Right kidney (tissue), 1 donor: ENCODE measurements around the gene NR1H3.

Experiments
- DNase-seq: peaks from one replicate; pipeline ENCODE4 v3.0.0-alpha.2; 2016

The NR1H3 gene

DNA sequence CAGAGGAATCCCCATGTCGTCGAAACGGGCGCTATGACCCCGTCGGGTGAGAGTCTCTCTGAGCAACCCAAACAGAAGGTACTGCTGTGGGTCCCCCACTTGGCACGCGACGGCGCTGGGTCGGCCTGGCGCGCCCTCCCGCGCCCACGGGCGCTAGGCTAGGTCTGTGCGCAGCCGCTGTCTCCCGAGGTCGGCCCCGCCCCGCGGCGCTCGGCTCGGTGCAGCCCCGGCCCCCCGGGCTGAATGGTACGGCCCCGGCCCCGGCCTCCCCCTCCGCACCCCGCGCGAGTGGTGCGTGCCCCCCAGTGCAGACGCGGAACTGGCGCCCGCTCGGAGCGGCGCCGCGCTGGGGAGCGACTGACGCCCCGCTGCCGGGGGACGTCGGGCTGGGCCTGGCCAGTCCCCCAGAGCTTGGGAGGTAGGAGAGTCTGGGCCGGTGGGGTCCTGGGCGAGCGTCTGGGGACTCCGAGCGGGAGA lies 12.1 kb downstream of the NR1H3 start, which contains the start of gene MADD:
Gene MADD, plus strand, starts transcription at position 305 of the 477 bp plus-strand sequence.
- peak; percentile 92 for DNase-seq

DNA sequence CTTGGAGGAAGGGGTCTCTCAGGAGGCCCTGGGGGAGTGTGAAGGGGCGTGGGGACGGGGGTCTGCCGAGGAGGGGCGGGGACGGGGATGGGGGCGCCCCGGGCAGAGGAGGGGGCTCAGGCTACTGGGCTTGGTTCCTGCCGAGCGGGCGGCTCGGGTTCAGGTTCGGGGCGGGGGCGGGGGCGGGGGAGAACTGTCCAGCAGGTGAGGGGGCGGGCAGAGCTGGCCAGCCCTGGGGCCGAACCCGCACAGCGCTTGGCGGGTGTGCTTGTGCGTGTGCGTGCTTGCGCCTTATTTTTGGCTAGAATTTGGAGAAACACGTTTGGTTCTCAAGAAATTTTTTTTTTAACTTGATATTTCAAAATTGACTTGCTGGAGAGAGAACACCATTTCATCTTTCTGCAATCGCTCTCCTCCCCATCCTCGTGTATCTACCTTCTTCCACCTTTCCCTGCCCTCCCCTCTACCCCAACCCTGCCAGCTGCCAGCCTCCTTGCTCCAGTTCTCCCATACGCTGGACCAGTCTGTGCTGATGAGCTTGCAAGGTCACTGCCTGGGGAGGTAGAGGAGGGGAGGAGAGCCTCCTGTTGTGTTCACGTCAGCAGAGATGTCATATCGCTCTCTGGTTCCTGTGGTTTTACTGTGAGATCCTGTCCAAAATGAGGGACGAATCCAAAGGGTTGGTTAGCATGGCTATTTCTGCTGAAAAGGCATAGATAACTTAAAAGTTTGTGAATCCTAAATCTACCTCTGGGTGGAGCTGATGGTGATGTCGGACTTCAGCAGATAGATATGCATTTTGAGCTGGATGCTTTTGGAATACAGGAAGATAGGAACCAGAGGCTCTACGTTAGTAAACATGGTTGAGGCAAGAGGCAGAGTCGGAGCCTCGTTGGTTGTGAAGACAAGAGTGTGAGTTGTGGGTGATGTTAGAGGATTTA lies 12.8 kb downstream of the NR1H3 start:
- DNase-seq: peak; percentile 41

DNA sequence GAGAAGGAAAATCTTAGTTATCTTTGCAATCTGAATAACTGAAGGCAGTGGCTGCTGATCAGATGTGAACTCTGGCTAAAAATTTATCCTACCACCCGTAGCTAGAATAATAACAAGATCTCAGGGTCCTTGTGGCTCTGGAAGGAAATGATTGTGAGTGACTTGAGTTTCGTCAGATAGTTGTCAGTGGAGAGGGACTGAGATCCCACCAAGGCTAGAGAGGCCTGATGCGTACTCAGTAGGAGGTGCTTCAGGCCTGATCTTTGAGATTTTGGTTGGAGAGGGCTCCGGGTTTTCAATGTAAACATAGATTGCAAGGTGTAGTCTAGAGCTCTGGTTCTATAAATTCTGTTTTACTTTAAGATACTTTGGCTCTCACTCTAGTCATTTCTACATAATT lies 13.5 kb downstream of the NR1H3 start:
- no peak for DNase-seq

DNA sequence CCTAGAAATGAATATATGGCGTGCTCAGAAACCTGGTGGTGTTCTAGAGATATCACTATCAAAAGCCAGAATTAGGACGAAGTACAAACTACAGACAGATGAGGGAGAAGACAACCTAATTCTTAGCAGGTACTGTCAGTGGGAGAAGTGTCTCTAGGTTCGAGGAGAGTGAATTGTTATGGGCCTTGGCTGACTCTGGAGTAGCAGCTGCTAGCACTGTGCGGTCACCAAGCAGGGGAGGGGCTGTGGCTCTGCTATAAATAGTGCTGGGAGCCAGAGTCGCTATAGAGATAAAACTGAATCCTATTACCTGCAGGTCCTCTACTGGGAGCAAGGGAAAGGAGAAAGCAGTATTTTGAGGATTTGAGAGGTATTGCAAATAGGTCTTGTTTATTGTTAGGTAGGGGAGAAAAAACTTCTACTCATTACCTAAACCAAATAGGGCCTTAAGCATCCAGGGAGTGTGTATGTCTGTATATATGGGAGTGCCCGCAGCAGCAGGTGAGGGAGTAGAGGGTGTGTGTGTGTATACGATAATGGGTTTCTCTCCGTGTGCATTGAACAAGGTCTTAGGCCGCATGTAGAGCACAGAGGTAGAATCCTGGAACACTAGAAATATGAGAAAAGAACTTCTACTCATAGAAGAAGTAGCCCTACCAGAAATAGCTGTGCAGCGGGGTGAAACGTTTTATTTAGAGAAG lies 14.3 kb downstream of the NR1H3 start:
- no peak for DNase-seq

DNA sequence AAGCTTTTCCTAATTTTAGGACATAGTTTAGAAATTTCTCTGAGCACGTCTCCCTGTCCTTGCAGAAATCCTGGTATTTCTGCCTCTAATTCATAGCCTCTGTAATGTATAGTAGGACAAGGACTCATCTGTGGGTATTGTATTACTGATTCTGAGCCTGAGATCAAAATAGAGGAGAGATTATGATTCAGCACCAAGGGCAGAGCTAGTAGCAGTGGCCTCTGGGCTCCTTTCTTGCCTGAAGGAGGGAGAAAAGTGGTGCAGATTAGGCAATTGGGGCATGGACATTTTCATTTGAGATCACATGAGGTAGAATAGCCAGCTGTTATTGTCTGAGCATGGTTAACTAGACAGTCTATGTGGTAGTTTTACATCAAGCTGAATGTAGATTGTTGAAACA lies 14.9 kb downstream of the NR1H3 start:
- no peak for DNase-seq

DNA sequence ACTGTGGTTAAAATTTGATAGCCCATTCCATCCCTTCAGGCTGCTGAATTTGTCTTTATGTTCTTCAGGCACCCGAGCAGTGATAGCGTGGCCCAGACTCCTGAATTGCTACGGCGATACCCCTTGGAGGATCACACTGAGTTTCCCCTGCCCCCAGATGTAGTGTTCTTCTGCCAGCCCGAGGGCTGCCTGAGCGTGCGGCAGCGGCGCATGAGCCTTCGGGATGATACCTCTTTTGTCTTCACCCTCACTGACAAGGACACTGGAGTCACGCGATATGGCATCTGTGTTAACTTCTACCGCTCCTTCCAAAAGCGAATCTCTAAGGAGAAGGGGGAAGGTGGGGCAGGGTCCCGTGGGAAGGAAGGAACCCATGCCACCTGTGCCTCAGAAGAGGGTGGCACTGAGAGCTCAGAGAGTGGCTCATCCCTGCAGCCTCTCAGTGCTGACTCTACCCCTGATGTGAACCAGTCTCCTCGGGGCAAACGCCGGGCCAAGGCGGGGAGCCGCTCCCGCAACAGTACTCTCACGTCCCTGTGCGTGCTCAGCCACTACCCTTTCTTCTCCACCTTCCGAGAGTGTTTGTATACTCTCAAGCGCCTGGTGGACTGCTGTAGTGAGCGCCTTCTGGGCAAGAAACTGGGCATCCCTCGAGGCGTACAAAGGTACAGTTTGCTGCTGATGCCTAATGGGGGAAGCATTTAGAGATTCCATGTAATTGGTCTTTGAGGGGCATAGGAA lies 16.9 kb downstream of the NR1H3 start:
- no peak for DNase-seq

DNA sequence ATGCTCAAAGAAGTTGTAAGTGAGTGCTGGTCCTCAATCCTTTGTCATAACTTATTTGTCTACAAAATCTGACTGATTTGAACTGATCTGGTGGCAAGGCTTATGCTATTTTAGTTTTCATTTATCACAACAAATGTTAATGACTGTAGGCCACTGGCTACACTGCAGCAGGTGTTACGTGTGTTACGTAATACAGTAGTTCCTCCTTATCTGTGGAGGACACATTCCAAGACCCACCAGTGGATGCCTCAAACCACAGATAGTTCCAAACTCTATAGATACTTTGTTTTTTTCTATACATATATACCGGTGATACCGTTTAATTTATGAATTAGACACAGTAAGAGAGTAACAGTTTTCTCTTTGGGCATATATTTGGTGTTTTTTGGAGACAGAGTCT lies 19.1 kb downstream of the NR1H3 start:
- no peak for DNase-seq

DNA sequence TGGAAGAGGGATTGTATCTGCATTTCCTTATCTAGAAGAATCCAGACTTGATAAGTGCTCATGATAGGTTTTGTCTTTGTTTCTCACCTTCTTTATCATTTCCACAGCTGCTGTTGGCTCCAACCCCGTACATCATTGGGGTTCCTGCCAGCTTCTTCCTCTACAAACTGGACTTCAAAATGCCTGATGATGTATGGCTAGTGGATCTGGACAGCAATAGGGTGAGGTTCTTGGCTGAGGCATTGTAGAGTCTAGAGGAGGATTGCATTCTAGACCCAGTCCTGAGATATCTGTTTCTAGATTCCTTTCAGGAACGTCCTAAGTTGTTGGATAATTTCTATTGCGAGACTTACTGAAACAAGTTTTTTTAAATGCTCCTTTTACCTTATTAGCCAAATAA lies 20.3 kb downstream of the NR1H3 start:
- no peak for DNase-seq

DNA sequence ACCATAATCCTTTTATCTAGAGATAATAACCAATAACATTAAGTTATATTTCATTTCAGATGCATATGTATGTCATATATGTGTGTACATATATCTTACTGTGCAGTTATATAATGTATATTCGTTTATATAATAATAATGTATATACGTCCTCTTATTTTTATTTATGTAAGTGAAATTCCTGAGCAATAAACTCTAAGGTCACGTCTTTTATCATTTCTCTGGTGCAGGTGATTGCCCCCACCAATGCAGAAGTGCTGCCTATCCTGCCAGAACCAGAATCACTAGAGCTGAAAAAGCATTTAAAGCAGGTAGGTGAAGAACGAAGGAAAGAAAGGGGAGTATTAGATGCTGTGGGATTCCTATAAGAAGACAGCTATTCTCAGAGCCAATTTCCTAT lies 21.0 kb downstream of the NR1H3 start:
- DNase-seq: no peak

DNA sequence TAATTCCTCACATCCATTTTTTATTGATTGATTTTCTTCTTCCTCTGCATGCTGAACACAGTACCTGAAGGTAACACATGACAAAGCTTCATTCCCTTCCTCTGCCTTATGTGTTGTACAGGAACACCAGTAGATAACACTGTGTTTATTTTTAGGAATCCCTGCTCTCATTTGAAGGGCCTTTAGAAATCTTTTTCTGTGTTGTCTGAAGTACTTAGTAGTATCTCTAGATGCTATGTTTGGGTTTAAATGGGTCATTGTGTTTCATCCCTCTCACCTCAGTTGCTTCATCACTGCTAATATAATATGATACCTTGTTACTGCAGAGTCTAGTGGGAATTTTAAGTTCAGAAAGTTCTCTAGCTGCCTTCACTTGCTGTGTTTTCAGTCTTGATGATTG lies 22.3 kb downstream of the NR1H3 start:
- DNase-seq: no peak

DNA sequence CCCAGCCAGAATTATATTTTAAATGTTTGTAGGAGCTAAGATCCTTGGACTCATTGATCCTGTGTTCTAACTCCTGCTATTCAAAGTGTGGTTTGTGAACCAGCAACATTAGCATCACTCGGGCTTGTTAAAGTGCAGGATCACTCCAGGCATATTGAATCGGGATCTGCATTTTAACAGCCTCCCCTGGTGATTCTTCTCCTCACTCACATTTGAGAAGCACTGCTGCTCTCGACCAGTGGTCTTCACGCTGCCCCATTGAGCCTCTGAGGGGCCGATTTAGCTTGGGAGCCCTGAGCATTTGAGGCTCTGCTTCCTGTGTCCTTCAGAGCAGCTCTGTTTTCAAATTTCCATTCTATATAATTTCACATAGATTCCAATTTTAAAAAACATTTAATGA lies 23.1 kb downstream of the NR1H3 start:
- no peak for DNase-seq

DNA sequence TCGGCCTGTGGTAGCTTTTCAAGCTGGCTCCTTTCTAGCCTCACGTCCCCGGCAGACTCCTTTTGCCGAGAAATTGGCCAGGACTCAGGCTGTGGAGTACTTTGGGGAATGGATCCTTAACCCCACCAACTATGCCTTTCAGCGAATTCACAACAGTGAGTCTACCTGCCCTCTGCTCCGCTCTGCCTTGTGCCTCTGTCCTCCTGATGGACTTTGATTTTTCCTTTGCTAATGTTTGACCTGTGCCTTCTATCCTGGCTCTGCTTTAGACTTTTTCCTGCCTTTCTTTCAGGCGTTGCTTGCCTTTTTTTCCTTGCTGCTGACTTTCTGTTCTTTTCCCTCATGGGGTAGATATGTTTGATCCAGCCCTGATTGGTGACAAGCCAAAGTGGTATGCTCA lies 24.7 kb downstream of the NR1H3 start:
- DNase-seq: no peak

DNA sequence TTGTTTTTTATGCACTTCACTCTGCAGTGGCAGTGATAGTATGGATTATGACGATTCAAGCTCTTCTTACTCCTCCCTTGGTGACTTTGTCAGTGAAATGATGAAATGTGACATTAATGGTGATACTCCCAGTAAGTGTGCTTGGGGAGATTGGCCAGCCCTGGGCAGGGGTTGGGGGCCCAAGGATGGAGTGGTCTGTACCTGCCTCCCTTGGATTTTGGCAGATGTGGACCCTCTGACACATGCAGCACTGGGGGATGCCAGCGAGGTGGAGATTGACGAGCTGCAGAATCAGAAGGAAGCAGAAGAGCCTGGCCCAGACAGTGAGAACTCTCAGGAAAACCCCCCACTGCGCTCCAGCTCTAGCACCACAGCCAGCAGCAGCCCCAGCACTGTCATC lies 26.4 kb downstream of the NR1H3 start:
- no peak for DNase-seq

DNA sequence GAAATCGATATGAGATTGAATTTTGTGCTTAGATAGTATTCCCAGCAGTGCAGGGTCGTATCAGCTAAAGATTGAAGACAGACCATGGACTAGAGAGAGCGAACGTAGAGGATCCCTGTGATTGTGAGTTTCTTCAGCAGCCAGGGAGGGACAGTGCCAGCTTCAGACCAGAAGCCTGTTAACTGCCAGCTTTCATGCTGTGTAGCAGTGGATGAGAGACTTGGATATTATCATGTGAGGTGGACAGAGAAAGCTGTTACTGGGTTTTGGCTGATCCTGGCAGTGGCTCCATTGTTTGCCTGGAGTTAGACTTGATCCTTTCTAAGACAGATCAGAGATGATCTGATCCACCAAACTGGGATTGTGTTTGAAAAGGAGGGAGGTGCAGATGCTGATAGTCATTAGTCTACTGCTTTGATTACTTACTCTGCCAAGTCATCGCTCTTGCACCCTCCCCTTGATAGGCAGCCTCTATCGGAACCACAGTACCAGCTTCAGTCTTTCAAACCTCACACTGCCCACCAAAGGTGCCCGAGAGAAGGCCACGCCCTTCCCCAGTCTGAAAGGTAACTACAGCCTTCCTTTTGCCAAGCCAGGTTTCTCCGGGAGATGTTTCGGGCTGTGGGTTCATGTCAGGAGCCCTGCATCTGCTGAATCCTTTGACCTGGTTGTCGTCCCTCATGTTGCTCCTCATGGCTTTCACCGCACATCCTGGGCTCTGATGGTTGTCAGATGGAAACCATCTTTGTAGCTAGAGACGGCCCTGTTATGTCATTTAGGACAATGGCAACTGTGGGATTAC lies 28.4 kb downstream of the NR1H3 start:
- no peak for DNase-seq

DNA sequence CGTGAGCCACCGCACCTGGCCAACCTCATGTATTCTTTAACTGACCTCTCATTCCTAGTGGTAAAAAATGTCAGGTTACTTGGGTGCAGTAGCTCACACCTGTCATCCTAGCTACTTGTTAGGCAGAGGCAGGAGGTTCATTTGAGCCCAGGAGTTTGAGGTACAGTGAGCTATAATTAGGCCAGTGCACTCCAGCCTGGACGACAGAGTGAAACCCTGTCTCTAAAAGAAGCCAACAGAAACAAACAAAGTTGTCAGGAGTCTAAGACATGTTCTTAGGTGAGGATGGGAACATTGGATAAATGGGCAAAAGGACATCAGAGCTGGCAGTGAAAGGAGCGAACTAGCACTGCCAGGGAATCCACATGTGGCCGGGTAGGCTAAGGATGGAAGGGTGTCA lies 30.3 kb downstream of the NR1H3 start:
- DNase-seq: no peak

DNA sequence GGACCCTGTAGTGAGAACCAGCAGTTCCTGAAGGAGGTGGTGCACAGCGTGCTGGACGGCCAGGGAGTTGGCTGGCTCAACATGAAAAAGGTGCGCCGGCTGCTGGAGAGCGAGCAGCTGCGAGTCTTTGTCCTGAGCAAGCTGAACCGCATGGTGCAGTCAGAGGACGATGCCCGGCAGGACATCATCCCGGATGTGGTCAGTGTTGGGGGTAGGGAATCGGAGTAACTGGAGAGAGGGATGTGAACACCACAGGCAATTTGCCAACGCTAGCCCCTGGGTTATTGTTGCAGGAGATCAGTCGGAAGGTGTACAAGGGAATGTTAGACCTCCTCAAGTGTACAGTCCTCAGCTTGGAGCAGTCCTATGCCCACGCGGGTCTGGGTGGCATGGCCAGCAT lies 32.1 kb downstream of the NR1H3 start:
- DNase-seq: no peak

DNA sequence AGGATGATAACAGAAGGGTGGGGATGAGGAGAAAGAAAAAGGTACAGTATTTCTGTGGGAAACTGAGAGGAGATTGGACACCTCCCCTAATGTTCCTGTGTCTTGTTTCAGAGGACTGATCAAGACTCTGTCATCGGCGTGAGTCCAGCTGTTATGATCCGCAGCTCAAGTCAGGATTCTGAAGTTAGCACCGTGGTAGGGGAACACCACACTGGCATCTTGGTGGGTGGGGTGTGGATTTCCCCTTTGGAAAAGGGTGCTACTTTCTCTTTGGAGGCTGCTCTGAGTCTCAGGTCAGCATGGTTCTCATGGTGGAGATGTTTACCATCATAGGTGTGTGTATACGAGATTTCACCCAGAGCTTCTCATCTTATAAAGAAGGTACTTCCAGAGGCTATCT lies 37.6 kb downstream of the NR1H3 start:
- DNase-seq: no peak

DNA sequence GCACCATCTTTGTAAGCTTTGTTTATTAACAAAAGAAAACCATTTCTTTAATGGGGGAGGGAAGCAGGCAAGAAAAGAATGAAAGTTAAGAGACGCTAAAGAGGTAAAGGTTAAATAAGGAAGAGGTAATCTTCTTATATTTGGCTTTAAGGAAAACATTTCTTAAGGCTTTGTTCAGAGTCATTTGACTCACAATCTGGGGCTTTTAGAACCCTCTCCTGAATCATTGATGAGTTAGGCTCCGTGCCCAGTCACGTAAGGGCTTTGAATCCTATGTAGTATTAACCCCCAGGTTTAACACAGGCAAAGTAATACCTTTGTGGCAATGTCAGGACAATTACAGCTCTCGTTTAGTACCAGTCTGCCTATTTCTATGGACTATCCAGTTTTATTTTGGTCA lies 38.2 kb downstream of the NR1H3 start:
- DNase-seq: no peak

DNA sequence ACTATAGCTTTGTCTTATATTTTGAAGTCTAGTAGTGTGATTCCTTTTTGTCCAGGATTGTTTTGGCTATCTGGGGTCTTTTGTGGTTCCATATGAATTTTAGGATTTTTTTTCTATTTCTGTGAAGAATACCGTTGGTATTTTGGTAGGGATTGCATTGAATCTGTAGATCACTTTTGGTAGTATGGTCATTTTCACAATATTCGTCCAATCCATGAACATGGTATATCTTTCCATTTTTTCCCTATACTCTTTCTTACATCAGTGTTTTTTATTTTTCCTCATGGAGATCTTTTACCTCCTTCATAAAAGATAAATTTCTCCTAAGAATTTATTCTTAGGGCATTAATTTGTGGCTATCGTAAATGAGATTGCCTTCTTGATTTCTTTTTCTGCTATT lies 41.3 kb downstream of the NR1H3 start:
- no peak for DNase-seq

DNA sequence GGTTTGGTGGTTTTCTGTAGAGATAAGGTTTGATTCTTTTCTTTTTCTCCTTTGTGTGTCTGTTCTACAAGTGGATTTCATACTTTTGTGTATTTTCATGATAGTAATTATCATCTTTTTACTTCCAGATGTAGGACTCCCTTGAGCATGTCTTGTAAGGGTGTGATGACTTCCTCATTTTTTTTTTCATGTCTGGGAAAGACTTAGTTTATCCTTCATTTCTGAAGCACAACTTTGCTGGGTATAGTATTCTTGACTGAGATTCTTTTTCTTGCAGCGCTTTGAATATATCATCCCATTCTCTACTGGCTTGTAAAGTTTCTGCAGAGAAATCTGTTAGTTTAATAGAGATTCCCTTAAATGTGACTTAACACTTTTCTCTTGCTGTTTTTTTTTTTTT lies 45.1 kb downstream of the NR1H3 start:
- DNase-seq: no peak

DNA sequence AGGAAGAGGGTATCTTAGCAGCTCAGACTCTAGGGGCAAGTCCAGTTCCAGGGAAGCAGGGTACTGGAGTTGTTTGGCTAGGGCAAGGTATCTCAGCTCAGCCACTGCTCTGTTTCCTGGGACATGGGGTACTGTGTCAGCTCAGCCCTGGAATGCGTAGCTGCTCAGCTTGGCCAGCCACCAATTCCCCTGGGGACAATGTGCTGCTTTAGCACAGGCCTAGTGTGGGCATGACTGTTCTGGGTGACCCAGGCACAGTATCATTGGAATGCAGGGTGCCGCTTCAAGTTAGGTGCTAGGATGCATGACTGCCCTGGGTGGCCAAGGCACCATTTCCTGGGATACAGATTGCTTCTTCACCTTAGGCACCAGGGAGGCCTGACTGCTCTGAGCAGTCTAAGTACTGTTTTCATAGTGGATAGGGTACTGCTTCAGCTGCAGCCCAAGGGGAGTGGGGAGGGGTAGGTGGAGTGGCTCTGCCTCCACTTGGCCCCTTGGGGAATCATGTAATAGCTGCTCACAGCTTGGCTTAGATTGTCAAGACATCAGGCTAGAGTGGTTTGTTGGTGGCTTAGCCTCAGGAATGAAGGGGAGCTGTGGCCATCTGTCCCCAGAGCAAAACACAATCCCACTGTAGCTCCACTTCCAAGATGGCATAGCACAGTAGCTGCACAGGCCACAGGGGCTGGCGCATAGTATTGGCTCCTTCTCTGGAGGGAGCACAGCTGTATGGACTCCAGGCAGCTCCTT lies 48.1 kb downstream of the NR1H3 start:
- no peak for DNase-seq
